Esophagus (tissue), 2 donors: Measurements from ENCODE around the gene DCC. TPM values are rescaled to one million over a fixed set of nuclear protein-coding genes. Genes with fewer than 3 reads are reported as not detected.

Experiments used
- H3K27ac ChIP-seq, 2 donors: one replicate each; pipeline ENCODE4 v1.5.1; 2013; ENCODE audit warnings: low read depth in 2 of 2, mild to moderate bottlenecking in 2 of 2, inconsistent platforms in 1 of 2, low read length in 1 of 2, moderate library complexity in 1 of 2
- H3K27me3 ChIP-seq, 2 donors: one replicate each; pipeline ENCODE4 v1.6.1; 2013; ENCODE audit warnings: low read length in 2 of 2, control low read depth in 1 of 2, mild to moderate bottlenecking in 1 of 2; ENCODE audit not compliant: insufficient read depth in 2 of 2, control insufficient read depth in 1 of 2
- H3K36me3 ChIP-seq, 2 donors: one replicate each; pipeline ENCODE4 v1.6.1; 2013; ENCODE audit warnings: low read length in 1 of 2; ENCODE audit not compliant: control insufficient read depth in 2 of 2, insufficient read depth in 2 of 2
- H3K4me1 ChIP-seq, 2 donors: one replicate each; pipeline ENCODE4 v1.6.1; 2013; ENCODE audit warnings: low read length in 1 of 2; ENCODE audit not compliant: control insufficient read depth in 2 of 2, insufficient read depth in 2 of 2
- H3K4me3 ChIP-seq, 2 donors: one replicate each; pipeline ENCODE4 v1.5.1; 2013; ENCODE audit warnings: low read length in 2 of 2, mild to moderate bottlenecking in 2 of 2, low read depth in 1 of 2, moderate library complexity in 1 of 2
- H3K9me3 ChIP-seq, 2 donors: one replicate each; pipeline ENCODE4 v1.6.1; 2013; ENCODE audit warnings: mild to moderate bottlenecking in 2 of 2, low read depth in 1 of 2, low read length in 1 of 2, moderate library complexity in 1 of 2; ENCODE audit not compliant: control insufficient read depth in 2 of 2, insufficient read depth in 1 of 2
- WGBS, 2 donors: extraction: QIAGEN DNeasy Blood & Tissue Kit; methylation state at CpG; one replicate each; pipeline ENCODE4 v1.1.7; 2013; 5-methylcytosine and 5-hydroxymethylcytosine counted together
- polyA plus RNA-seq, 2 donors: library from polyadenylated mRNA; stranded (reverse); fragments of 200-250 nt; gene quantifications; one replicate each; pipeline ENCODE4 v1.2.3, GENCODE V29; 2013
- donor health status: healthy with polysubstance abuse.
- donor health status: Bipolar disorder and iron deficiency.

Gene DCC
- polyA plus RNA-seq, 2 donors = not detected

DNA sequence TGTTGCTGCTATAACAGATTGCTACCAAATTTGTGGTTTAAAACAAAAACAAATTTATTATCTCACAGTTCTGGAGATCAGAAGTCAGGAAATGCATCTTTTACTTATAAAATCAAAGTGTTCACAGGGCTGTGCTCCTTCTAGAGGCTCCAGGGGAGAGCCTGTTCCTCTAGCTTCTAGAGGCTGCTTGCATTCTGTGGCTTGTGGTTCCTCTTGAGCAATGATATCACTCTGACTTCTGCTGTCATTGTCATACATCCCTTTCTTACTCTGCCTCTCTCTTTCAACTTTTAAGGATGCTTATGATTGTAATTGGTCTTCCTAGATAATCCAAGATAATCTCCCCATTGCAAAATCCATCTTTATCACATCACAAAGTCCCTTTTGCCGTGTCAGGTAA is 6.1 kb upstream of the DCC start:
- peaks cover 0 to 2% of the 10 kb centered on the region in 2 donors for H3K9me3 ChIP-seq
- no peaks in the 10 kb centered on the region for H3K4me1 ChIP-seq
- WGBS, 2 donors = 59% methylated on average over 1 of the region's 1 CpG
- H3K27ac ChIP-seq = no peak overlapping the region
- no peaks in the 10 kb centered on the region for H3K27me3 ChIP-seq
- no peak overlapping the region for H3K4me3 ChIP-seq
- no peaks in the 10 kb centered on the region for H3K36me3 ChIP-seq

DNA sequence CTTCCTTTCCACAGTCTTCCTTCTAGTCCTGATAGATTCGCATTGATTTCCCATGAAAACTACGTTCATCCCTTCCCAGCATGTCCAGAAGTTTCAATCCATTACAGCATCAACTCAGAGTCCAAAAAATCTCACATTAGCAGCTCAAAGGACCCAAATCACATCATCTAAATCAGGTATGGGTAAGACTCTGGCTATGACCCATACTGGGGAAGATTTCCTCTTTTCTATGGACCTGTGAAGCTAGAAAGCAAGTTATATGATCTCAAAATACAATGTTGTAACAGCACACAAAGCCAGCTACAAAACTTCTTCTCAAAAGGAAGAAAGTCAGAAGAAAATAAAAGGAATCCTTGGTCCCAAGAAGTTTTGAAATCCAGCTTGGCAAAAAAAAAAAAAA is 5.7 kb upstream of the DCC start:
- 75 to 78% methylated on average over 2 of the region's 2 CpGs for WGBS, 2 donors

DNA sequence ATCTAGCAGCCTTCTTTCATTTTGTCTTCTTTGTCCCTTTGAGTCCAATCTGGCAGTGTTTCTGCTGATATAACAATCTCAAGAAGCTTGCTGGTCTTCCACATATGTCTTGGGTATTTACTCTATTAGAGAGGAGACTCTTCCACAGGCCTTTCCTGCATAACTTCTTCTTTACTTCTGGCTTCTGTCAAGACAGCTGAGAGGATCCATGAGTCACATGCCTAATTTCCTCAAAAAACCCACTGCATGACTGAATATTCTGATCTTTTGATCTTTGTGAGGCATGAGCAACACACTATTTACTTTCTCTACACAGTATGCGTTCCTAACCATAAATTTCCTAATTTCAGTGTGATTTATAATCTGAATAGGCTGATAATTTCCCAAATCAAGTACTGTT is 5.1 kb upstream of the DCC start:
- WGBS, 2 donors = 43 to 67% methylated on average over 1 of the region's 1 CpG
- H3K4me1 ChIP-seq = no peaks in the 10 kb centered on the region

More for the DNA sequence above, 5.7 kb upstream of the DCC start:
- no peaks in the 10 kb centered on the region for H3K36me3 ChIP-seq
- no peaks in the 10 kb centered on the region for H3K27me3 ChIP-seq
- H3K27ac ChIP-seq = no peak overlapping the region
- no peaks in the 10 kb centered on the region for H3K4me1 ChIP-seq
- peaks cover 0 to 2% of the 10 kb centered on the region in 2 donors for H3K9me3 ChIP-seq
- H3K4me3 ChIP-seq = no peak overlapping the region

DNA sequence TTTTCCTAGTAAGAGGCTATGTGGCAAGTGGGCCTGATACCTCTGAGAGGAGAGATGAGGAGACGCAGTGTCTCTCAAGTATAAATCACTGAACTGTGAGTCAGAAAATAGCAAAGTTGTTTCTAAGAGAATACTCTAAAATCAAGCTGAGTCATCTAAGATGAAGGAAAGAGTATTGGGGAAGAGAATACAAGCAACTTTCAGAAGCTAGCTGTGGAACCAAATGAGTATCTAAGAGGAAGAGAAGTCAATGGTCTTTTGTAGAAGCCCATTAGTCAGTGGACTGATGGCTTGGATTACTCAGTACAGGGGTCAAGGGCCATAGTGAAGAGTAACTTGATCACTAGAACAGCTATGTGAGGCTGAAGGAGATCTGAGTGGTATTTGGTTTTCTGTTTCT is 2.7 kb upstream of the DCC start:
- 89 to 97% methylated on average over 1 of the region's 1 CpG for WGBS, 2 donors
- Histone ChIP-seq H3K4me3 (no peak overlapping the region), H3K27me3 (no peaks in the 10 kb centered on the region), H3K36me3 (no peaks in the 10 kb centered on the region), H3K4me1 (no peaks in the 10 kb centered on the region), H3K27ac (no peak overlapping the region), H3K9me3 (peaks cover 0 to 2% of the 10 kb centered on the region in 2 donors)

More for the DNA sequence above, 5.1 kb upstream of the DCC start:
- H3K36me3 ChIP-seq = no peaks in the 10 kb centered on the region
- H3K4me3 ChIP-seq = no peak overlapping the region
- H3K27me3 ChIP-seq = no peaks in the 10 kb centered on the region
- H3K9me3 ChIP-seq = peaks cover 0 to 2% of the 10 kb centered on the region in 2 donors
- H3K27ac ChIP-seq = no peak overlapping the region

DNA sequence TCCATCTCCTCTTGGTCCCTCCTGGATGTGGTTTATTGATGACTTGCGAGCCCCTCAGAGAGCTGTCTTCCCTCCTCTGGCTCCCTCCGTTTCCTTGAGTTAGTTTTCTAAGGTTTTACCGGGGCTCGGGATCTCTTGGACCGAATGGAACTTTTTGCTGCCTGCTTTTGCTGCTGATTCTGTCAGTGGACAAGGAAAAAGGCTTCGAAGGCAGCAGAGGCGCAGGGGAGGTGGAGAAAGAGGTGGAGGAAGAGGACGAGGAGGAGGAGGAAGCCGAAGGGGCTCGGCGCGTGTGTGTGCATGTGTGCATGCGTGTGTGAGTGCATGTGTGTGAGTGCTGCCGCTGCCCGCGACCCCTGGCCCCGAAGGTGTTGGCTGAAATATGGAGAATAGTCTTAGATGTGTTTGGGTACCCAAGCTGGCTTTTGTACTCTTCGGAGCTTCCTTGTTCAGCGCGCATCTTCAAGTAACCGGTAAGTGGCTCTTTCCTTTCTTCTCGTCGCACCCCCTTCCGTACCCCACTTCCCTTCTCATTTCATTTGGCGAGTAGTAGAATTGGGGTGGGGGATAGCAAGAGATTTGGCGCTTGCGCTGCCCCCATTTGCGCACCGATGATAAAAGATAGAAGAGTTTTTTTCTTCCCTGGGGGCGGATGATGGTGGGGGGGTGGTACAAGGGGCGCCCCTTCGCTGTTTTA is 557 bp downstream of the DCC start:
- Histone ChIP-seq H3K4me1 (no peaks in the 10 kb centered on the region), H3K9me3 (peaks cover 0 to 2% of the 10 kb centered on the region in 2 donors), H3K36me3 (no peaks in the 10 kb centered on the region), H3K4me3 (no peak overlapping the region), H3K27me3 (no peaks in the 10 kb centered on the region), H3K27ac (no peak overlapping the region)
- WGBS, 2 donors = 5 to 8% methylated on average over 32 of the region's 32 CpGs

DNA sequence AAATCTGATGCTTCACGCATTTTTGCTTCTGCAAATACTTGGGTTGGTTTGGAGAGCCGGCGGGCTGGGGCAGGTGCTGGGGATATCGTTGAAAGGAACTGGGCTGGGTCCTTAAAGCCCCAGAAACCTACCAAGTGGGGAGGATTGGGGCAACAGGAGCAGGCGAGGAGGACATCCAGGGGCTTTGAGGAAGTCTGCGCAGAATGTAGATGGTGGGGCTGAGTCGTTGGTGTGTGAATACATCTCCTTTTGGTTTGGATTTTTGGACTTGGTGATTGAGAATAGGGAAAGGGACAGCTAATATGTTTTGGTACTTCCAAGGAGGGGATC is 1.1 kb downstream of the DCC start:
- 9 to 10% methylated on average over 7 of the region's 7 CpGs for WGBS, 2 donors
- Histone ChIP-seq H3K4me1 (no peaks in the 10 kb centered on the region), H3K36me3 (no peaks in the 10 kb centered on the region), H3K27me3 (no peaks in the 10 kb centered on the region), H3K9me3 (no peaks in the 10 kb centered on the region), H3K4me3 (no peak overlapping the region), H3K27ac (no peak overlapping the region)

DNA sequence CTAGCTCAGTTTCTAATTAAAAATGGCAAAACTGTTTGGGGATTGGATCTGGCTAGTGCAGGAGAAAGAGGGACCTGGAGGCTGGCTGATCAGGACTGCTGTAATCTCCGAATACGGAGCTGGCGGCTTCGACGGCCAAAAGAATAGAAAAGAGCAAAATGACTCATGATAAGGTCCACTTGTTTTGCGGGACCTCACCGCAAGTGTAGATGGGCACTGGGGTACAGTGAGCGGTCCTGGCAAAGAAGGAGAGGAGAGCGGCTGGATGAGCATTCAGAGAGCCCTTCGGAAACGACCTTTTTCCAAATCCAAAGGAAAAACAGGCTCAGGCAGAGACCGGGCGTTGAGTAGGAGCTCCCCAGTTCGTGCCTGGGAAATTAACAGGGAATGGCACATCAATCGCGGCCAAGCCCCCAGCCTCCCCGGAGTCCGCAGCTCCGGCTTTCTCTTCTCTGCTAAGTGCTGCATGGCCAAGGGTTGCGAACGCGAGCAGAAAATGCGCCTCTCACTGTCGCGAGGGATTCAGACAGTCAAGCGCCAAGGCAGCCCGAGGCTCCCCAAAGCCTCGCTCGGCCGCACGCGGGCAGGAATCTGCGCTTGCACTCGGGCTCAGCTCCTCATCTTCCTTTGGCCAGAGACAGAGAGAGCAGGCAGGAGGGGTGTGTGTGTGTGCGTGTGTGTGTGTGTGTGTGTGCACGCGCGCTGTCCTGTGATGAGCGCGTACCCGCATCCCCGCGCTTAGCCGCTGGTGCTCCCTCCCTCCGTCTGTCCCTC is 1.8 kb downstream of the DCC start:
- Histone ChIP-seq H3K27ac (no peak overlapping the region), H3K36me3 (no peaks in the 10 kb centered on the region), H3K4me3 (no peak overlapping the region), H3K27me3 (no peaks in the 10 kb centered on the region), H3K9me3 (no peaks in the 10 kb centered on the region), H3K4me1 (no peaks in the 10 kb centered on the region)
- WGBS, 2 donors = 4 to 8% methylated on average over 45 of the region's 45 CpGs

DNA sequence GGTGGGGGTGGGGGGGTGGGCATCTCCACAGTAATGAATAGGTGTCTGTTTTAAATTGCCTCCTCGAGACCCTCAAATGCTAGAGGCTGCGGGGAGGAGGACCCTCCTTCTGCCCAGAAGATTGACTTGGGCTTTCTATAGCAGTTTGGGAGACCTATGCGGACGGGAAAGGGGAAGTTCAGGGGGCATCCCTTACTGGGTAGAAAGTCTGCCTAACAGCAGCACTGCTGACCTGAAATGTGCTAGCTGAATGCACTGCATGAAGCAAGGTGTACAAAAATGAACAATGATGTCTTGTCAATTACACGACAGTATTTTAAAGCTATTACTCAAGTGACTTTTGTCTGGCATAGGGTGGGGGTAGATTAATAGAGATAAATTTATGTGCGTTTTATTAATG is 2.5 kb downstream of the DCC start:
- no peaks in the 10 kb centered on the region for H3K36me3 ChIP-seq
- WGBS, 2 donors = 50 to 61% methylated on average over 6 of the region's 6 CpGs
- no peaks in the 10 kb centered on the region for H3K27me3 ChIP-seq
- H3K9me3 ChIP-seq = no peaks in the 10 kb centered on the region
- no peak overlapping the region for H3K27ac ChIP-seq
- no peaks in the 10 kb centered on the region for H3K4me1 ChIP-seq
- no peak overlapping the region for H3K4me3 ChIP-seq

DNA sequence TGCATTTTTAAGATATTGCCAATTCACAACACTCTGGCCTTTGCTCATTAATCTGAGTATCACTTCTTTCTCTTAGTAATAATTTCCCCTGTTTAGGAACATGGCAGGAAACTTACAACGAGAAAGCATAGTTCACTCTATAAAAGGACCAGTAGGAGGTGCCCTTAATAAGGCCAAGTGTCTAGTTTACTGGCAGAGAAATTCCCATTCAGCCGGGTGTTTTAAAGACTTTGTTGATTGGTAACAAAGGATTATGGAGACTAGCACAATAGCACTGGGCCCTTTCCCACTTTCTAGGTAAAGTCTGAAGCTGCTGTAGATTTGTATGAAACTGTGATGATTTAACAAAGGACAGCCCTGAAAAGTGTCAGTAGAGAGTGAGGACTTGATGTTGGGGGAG is 3.1 kb downstream of the DCC start:
- 25 to 36% methylated on average over 2 of the region's 2 CpGs for WGBS, 2 donors
- no peaks in the 10 kb centered on the region for H3K9me3 ChIP-seq
- no peaks in the 10 kb centered on the region for H3K36me3 ChIP-seq
- H3K4me1 ChIP-seq = no peaks in the 10 kb centered on the region
- H3K27me3 ChIP-seq = no peaks in the 10 kb centered on the region
- H3K4me3 ChIP-seq = no peak overlapping the region
- H3K27ac ChIP-seq = no peak overlapping the region
